GM21723 (cell line): ENCODE measurements around the gene IGF2BP3.
A peak's percentile ranks its signal among the peaks of the same experiment; 100 is the strongest.

Experiments used
- ATAC-seq: cut with Tn5 transposase; IDR thresholded peaks from one replicate; pipeline ENCODE4 v1.9.1; 2021; ENCODE audit warnings: mild to moderate bottlenecking, moderate library complexity; ENCODE audit not compliant: unreplicated experiment

Gene IGF2BP3

DNA sequence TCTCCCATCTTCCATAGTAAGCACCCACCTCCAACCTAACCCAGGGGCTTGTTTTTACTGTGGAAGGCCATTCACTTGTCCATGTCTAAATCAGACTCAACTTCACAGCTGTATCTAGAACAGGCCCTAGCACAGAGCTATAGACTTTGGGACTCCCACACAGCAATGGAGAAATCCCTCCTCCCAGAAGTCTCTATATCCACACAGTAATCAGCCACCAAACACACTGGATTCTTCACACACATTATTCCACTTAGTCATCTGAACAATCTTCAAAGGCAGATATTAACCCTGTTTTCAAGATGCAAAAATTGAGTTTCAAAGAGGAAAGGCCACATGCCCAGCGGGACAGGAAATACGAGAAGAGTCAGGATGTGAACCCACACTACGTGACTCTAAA is 89.3 kb downstream of the IGF2BP3 start:
- no peak for ATAC-seq

DNA sequence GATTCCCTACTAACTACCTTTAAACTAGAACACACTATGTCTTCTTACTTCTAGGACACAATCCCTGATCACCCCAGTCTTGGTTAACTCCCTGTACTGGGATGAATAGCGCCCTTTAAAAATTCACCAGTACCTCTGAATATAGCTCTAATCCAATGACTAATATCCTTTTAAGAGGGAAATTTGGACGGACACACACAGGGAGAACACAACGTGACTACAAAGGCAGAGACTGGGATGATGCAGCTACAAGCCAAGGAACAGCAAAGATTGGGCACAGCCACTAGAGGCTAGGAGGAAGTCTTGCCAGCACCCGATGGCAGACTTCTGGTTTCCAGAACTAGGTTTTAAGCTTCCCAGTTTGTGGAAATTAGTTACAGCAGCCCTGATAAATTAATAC is 89.7 kb downstream of the IGF2BP3 start:
- ATAC-seq: no peak

DNA sequence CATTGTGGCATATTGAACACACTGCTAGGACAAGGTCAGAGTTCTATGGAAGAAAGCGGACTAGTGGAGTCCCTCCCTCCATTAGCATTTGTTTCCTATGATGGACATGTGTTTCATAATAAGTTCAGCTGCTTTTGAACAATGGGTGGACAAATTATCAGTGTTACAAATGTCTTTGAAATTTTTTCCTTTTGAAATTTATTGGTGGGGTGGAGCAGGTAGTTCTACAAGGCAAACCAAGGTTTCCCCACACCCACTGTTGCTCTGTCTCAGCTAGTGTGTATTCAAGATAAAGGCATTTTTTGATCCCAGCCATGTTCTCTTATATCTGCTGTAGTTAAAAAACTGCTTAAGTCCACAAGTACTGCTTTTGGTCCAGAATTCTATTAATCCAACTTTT is 91.3 kb downstream of the IGF2BP3 start:
- ATAC-seq: no peak

DNA sequence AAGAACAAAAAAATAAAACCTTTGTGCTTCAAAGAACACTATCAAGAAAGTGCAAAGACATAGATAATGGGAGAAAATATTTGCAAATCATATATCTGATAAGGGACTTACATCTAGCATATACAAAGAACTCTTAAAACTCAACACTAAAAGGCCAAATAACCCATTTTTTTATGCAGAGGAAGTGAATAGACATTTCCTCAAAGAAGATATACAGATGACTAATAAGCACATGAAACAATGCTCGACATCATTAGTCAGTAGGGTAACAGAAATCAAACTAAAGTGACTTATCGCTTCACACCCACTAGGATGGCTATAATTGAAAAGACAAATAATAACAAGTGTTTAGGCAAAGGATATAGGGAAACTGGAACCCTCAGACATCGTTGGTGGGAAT is 93.2 kb downstream of the IGF2BP3 start:
- no peak for ATAC-seq

DNA sequence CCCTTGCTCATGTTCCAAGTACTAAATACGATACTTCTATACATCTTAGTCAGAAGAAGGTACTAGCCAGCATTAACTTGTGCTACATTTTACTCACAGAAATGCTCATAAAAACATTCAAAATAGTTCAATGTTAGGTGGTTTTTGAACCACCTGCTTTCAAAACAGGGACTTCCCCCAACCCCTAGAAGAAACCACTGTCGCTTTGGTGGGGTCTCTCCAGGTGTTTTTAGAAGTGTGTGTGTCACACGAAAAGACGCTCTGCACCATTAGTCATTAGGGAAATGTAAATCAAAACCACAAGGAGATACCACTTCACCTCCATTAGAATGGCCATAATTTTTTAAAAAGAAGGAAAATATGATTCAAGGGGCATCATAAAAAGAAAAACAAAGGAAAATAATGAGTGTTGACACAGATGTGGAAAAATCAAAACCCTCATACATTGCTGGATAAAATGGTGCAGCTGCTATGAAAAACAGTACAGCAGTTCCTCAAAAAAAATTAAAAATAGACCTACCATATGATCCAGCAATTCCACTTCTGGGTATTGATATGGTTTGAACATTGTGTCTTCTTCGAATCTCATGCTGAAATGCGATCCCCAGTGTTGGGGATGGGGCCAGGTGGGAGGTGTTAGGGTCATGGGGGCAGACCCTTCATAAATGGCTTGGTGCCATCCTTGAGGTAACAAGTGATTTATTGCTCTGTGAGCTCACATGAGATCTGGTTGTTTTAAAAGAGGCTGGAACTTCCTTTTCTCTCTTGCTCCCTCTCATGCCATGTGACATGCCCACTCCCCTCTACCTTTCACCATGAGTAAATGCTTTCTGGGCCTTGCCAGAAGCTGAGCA is 96.9 kb downstream of the IGF2BP3 start:
- peak; percentile 71 for ATAC-seq

DNA sequence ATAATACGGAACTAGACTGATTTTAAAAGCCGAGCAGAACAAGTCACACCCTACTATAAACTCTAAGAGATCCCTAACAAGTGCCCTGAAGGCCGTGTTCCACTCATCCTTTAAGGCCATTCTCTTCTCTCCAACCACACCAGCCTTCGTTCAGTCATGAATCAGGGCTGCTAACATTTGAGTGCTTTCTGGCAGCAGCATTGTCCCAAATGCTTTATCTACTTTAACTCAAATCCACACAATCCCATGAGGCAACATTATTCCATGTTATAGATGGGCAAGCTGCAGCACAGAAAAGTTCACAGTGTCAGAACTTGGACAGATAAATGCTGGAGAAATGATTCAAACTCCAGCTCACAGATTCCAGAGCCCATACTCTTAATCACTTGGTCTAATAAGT is 97.7 kb downstream of the IGF2BP3 start:
- no peak for ATAC-seq

DNA sequence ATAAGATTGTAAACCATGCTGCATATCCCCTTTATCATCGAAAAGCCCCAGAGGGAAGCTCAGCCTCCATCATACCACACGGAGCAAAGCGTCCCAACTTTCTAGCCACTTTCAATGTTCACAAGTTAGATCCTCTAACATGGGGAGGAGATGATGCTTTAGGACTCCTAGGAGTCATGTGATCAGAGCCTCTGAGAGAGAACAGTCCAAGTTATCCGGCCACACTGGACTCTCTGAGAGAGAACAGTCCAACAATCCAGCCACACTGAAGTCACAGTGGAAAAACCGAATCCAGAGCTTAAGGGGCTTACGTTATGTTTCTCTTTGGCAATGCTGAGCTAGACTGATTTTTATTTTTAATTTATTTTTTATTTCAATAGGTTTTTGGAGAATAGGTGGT is 98.6 kb downstream of the IGF2BP3 start:
- ATAC-seq: no peak

DNA sequence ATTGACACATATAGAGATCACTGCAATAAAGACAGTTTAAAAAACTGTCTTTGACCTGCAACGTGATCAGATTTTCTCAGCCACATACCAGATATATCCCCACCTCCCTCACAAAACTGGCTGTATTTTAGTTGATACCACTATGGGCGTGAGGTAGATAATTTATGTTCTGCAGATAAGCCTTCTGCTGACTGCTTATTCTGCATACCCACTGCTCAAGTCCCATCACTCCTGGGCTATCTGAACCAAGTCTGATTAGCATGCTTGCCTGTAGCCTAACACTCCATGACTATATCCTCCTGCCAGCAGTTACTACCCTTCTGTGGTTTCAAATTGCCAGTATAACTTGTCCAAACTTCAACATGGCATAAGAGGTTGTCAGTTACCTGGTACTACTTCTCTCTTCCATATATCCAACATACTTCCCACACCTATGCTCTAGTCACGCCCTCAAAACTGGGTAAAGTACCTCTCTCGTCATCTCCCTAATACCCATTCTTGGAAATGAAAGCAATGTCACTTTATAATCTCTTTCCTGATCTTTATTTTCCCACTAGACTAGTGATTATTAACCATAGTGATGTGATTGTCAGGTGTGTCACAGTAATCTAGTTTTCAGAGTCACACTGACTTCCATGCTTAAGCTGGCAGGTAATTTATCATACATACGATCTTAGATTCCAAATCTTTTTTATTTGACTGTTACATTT is 100.4 kb downstream of the IGF2BP3 start:
- no peak for ATAC-seq

DNA sequence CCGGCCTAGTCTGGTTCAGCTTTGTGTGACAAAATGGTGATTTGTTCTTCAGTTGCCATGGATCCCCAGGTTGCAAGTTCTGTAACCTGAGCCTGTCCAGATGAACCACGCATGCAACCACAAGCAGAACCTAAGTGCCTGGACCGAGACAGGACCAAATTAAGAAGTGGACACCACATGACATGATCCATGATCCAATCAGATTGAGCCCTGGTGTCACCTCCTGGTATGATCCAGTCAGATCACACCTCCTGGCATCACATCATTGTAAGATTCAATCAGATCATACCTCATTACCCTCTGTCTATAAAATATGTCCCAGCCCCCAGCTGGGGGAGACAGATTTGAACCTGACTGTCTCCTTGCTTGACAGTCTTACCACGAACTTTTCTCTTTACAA is 101.2 kb downstream of the IGF2BP3 start:
- ATAC-seq: no peak

DNA sequence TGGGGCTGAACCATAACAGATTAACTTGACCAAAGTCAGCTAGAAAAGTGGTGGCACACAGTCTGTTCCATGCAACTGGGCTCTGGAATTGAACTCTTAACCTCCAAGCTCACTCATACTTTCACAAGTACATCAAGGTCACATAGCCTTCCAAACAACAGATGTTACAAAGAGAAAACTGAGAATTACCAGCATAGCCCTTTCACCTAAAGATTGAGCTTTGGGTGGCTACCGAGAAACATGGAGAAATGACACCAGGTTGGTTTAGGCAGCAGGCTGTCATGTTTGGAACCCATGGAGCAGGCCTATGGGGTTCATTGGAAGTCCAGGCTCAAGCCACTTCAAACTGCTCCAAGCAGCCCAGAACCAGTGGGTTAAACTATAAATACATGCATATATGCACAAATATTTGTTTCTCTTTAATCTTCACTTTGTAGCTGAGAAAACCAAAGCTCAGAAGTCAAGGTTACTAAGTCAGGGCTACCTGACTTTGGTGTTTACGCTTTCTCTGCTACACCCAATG is 112.1 kb downstream of the IGF2BP3 start:
- ATAC-seq: peak; percentile 19

DNA sequence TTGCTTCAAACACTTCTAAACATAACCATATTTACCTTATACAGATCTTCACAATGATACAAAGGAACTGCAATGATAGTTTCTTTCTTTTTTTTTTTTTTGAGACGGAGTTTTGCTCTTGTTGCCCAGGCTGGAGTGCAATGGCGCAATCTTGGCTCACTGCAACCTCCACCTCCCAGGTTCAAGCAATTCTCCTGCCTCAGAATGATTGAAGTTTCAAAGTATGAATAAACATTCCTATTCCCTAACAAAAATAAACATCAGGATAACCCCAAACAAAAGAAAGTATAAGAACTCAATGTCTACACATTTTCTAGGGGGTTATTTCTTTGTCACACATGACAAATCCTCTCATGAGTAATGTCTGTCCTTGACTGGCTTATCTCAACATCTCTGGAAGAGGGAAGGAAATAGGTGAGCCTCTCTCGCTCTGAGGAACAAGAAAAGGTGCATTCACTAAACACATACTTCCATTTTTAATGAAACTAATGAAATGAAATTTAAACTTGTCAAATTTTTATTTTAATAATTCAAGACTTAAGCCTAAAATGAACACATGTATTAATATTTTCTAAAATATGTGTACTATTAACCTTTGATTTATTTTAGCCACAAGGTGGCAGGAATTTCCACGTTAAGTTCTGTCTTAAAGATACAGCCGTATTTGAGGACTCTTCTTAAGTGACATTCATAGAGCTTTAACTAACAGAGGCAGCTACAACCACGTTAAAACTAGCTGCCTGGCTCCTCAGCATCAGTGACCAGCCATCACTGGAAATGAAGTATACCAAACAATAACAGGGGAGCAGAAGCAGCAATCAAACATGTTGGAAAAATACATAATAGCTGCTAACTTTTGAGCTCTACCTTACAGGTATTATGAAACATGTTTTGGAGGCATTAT is 112.8 kb downstream of the IGF2BP3 start:
- peak; percentile 64 for ATAC-seq

DNA sequence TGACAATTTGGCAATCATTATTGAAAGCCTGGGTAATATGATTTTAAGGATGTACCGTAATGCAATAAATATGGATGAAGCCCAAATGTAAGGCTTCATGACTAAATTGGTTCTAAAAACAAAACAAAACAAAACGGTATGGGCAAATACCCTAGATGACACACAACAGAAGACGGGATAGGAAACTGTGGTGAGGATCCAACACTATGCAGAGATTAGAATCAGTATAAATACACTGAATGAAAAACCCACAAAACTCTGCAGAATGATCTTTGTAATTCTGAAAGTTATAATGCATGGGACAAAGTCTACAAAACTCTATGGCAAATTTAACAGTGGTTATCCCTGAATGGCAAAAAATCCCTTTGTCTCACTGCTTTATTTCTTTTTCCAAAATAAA is 113.6 kb downstream of the IGF2BP3 start:
- ATAC-seq: no peak

DNA sequence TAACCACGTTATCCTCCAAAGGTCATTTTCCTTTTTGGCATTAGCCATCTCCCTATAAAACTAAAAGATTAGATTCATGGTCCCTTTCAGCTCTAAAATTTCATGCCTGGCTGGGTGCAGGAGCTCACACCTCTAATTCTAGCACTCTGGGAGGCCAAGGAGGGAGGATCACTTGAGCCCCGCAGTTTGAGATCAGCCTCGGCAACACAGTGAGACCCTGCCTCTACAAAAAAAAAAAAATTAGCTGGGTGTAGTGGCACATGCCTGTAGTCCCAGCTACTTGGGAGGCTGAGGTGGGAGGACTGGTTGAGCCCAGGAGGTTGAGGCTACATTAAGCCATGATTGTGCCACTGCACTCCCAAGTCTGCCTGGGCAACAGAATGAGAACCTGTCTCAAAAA is 114.1 kb downstream of the IGF2BP3 start:
- no peak for ATAC-seq

DNA sequence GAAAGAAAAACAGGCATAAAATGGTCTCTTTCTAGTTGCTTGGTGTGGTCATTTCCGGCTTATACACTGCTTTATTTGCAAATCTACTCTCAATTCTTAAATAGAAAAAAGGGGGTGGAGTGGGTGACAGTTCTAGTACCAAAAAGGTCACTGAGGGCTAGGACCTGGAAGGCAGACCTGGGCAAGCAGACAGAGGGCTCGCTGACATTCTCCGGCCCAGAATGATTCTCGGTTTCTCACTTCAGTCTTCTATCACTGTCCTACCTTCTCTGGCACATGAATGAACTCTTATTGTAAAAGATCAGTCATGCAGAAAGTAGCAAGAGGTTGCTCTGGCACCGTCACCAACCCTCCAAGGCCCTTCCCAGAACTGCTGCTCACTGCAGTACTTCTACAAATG is 117.1 kb downstream of the IGF2BP3 start:
- ATAC-seq: no peak

DNA sequence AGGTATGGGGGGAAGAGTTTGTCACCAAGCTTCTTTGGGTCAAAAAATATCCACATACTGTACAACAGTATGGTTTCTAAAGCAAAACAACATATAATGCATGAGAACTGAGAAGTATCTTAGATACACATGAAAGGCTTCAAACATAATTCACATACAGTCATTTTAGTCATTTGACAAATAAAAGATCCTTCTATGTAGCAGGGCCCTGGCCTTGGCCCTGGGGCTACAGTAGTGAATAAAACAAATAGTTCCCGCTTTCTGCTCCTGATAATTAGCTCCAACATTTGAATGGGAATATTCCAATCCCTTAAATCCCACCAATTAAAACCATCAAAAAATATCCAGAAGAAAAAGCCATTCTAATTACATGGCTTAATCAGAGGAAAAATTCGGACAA is 119.8 kb downstream of the IGF2BP3 start:
- no peak for ATAC-seq

DNA sequence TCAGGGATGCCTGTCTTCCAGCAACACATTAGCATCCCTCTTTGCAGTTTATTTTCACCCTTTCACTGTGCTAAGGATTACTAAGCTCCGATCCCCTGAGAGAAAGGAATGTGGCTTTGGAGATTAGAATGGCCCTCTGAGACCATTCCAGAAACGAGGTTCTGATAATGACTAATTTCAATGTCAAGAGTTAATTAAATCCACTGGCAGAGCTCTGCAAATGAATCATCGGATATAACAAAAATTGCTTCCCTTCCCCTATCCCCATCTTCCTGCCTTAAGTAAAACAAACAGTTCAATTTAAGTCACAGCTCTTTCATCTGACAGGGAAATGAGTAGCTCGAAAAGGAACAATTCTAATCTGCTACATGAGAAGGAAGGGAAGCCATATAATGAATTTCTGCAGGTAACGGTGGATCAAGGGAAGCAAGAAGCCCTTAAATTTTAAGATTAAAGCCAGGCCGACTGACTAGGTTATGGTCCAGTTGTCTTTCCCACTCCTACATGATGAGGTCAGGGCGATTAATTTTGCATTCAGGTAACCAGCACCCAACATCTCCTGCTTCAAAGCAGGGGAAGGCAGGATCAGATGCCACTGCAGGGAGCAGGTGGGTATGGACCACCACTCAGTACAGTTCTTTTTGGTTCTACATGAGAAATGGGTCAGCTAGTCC is 120.7 kb downstream of the IGF2BP3 start:
- no peak for ATAC-seq

DNA sequence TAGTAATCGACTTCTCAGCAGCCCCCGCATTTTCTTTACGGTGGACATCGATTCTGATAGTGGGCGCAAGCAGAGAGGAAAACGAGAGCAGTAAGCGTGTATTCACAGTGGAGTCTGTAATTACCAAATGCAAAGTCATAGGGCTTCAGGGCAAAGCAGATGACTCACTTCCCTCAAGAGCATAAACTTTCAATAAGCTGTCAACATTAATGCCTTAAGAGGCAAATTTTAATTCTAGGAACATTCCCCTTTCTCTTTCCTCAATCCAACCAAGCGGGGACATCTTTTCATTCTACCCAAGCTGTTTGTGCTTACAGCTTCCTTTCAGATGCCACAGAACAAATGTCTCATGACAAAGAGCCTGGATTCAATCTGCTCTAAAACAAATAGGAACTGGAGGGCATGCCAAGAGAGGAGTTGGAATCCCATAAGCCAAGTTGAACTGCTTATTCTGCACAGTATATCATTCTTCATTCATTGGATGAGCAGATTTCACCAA is 122.6 kb downstream of the IGF2BP3 start:
- ATAC-seq: no peak

DNA sequence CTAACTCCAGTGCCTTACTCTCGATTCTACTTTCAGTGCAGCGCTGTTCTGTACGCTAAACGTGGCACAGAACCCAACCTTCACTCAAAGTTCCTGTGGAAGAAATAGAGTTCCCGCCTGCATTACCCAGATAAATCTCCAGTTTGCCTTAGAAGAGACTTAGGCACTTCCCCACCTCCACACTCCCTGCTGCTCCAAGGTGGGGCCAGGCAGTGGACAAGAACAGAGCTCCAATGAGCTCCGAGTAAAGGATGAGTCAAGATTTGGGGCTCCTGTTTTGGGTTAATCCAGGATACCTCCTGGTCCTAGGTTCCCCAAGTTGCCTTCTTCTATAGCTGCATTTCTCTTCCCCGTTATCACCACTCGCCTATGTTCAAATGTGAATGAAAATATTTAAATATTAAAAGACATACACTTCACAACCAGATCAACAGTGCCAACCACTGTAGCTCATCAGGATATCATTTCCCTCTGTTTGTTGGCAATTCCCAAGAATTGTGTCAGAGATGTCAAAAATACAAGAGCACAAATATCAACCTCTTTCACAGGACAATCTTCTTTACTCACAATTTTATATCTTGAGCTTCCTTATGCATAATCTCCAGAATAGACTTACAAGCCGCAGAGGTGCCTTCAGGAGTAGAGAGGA is 123.1 kb downstream of the IGF2BP3 start:
- no peak for ATAC-seq

DNA sequence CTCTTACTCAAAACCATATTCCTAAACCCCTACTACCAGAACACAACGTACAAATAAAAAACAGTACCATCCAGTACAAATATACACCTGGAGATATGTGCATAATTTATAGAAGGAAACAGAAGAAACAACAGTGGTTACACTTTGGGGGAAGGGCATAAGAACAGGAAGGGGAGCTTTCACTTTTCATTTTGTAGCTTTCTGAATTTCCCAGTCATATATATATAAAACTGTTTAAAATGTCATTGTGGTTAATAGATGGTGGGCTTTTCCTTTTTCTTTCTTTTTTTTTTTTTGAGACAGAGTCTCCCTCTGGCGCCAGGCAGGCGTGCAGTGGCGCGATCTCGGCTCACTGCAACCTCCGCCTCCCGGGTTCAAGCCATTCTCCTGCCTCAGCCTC is 124.0 kb downstream of the IGF2BP3 start:
- ATAC-seq: peak; percentile 67

DNA sequence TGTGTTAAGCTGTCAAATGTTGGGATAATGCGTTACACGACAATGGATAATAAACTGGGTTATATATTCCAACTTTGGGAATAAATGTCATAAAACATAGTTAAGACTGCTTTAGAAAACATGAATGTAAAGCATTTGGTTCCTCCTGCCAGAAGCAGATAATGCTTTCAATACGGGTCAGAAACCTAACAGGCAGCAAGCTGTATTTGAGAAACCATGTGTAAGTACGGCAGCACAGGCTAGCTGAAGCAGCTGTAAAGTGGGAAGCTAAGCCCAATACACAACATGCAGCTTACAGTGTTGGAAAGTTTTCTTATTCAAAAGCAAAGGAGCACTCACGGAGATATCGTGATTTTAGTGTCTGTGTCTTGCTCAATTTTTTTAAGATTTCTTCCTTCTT is 124.7 kb downstream of the IGF2BP3 start:
- no peak for ATAC-seq
